ENCODE results near the gene CFH.

The CFH gene

GRCh38 chr1:196650403-196650802 lies 1.4 kb upstream of the CFH start:
- H3K4me3 ChIP-seq (ENCODE audit: low read depth, low read length): no peak overlapping the region
- DNase-seq (ENCODE audit: low read depth): no peak

DNA sequence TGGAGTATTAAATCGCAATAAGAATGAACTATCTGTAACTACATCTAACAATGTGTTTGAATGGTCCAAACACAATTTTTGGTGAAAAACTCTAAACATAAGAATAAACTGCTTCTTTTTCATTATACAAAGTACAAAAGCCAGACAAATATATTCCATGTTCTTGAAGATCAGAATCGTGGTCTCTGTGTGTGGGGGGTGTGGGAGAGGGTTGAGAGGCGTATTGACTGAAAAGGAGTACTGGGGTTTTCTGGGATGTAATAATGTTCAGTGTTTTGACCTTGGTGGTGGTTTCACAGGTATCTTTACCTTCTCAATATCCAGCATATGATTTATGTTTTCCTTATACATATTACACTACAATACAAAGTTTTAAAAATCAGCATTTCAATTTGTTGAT lies 764 bp upstream of the CFH start:
- H3K4me3 ChIP-seq (ENCODE audit: low read depth, low read length): no peak overlapping the region
- DNase-seq (ENCODE audit: low read depth): no peak
- TF ChIP-seq CTCF (conservative IDR thresholded peaks at IDR 0.05; ENCODE audit: low read depth, low read length): no peak

More at GRCh38 chr1:196650403-196650802, 1.4 kb upstream of the CFH start:
- TF ChIP-seq CTCF (conservative IDR thresholded peaks at IDR 0.05; ENCODE audit: low read depth, low read length): no peak

DNA sequence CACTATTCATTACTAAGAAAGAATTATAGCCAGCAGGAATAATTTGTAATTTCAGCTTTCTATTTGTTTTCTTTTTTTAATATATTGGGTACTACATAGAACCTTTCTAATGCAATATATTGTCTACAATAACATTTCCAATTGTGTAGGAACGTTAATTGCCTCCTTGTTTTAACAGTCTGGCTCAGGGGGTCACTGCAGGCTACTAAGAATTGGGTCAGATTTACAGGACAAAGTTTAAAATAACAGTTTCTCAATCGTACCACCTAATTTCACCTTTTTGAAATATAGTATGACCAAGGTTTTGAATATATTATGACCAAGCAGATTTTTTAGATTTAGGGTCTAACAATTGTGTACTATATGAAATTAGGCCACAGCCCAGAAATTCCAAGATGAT lies 2.4 kb downstream of the CFH start:
- H3K4me3 ChIP-seq (ENCODE audit: low read depth, low read length): peak overlapping the region; percentile 60
- no peak for TF ChIP-seq CTCF (conservative IDR thresholded peaks at IDR 0.05; ENCODE audit: low read depth, low read length)
- DNase-seq (ENCODE audit: low read depth): no peak

- DNase-seq (ENCODE audit: low read depth): no peak
- H3K4me3 ChIP-seq (ENCODE audit: low read depth, low read length): peak overlapping the region; percentile 60
- no peak for TF ChIP-seq CTCF (conservative IDR thresholded peaks at IDR 0.05; ENCODE audit: low read depth, low read length)
Observed at GRCh38 chr1:196655071-196655470, 3.2 kb downstream of the CFH start.

GRCh38 chr1:196655494-196655893 lies 3.7 kb downstream of the CFH start:
- H3K4me3 ChIP-seq (ENCODE audit: low read depth, low read length): peak overlapping the region; percentile 60
- no peak for DNase-seq (ENCODE audit: low read depth)
- no peak for TF ChIP-seq CTCF (conservative IDR thresholded peaks at IDR 0.05; ENCODE audit: low read depth, low read length)

DNA sequence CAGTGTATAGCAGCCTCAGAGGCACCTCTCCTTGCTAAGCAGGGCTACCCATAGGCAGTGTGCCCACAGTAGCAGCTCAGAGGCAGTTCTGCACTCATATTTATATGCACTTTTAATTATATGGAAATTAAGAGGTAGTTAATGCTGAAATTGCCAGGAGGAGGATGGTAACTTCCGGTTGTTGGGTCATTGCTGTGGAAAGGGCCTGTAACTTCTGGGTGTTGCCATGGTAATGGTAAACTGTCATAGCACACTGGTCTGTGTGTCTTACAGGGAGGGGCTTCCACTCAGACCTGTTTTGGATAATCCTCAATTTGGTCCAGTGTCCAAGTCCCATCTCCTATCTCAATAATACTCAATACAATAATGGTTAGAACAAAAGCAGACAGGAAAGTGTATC lies 7.6 kb downstream of the CFH start:
- H3K4me3 ChIP-seq (ENCODE audit: low read depth, low read length): no peak overlapping the region
- DNase-seq (ENCODE audit: low read depth): peak; percentile 52

More for the DNA sequence above, 7.6 kb downstream of the CFH start:
- TF ChIP-seq CTCF (conservative IDR thresholded peaks at IDR 0.05; ENCODE audit: low read depth, low read length): no peak

All from choroid plexus epithelial cell (primary cell).